H1 (cell line): ENCODE results near the gene ZHX3. TPM values are rescaled to one million over a fixed set of nuclear protein-coding genes. Genes with fewer than 3 reads are reported as not detected.
A peak's percentile ranks its signal among the peaks of the same experiment; 100 is the strongest.

Experiments used
- ASH2L ChIP-seq: fragments of 200-600, 300-600 bp; sonication (generic); IDR thresholded peaks from one replicate; pipeline ENCODE4 v1.7.1; 2017; ENCODE audit warnings: low read length
- EGR1 ChIP-seq: IDR thresholded peaks from 2 replicates; pipeline ENCODE4 v1.6.1; 2011; ENCODE audit warnings: low read depth, low read length, borderline replicate concordance
- EP300 ChIP-seq, 2 experiments: IDR thresholded peaks; 1 replicate in 1 of 2; 2 replicates in 1 of 2; pipeline ENCODE4 v1.6.1; 2011 to 2012; ENCODE audit warnings: low read depth in 2 of 2, low read length in 2 of 2, mild to moderate bottlenecking in 2 of 2, borderline replicate concordance in 1 of 2, inconsistent platforms in 1 of 2, moderate library complexity in 1 of 2
- FOSL1 ChIP-seq: IDR thresholded peaks from 2 replicates; pipeline ENCODE4 v1.6.1; 2011; ENCODE audit warnings: mild to moderate bottlenecking, low read depth, low read length, moderate library complexity; ENCODE audit not compliant: insufficient read depth
- KDM4A ChIP-seq: IDR thresholded peaks from one replicate; pipeline ENCODE4 v1.7.1; 2012; ENCODE audit warnings: low read depth, mild to moderate bottlenecking, moderate library complexity, low read length, inconsistent platforms; ENCODE audit not compliant: severe bottlenecking
- RFX5 ChIP-seq: IDR thresholded peaks from 2 replicates; pipeline ENCODE4 v1.6.1; 2011; ENCODE audit warnings: low read depth, low read length, improper control_type of control experiment, borderline replicate concordance
- SRF ChIP-seq: IDR thresholded peaks from 2 replicates; pipeline ENCODE4 v1.6.1; 2011; ENCODE audit warnings: mild to moderate bottlenecking, low read depth, low read length, moderate library complexity
- polyA plus RNA-seq, 7 experiments: library from polyadenylated mRNA; depleted of rRNA in 3 of 7; stranded (reverse) in 5 of 7; unstranded in 2 of 7; fragments of >200 nt in 5 of 7; fragments of 200-250 nt in 2 of 7; gene quantifications; 1 replicate in 5 of 7; 2 replicates in 1 of 7; 4 replicates in 1 of 7; pipeline versions ENCODE4 v1.2.1 to v1.2.3, GENCODE V29; 2011 to 2013; ENCODE audit warnings: missing spikeins in 2 of 7, mixed read lengths in 2 of 7
- total RNA-seq: library from RNA; stranded (reverse); fragmentation: NEBNext Ultra II Directional; extraction: Animal tissue kit (Norgen Biotek cat#: 25700); gene quantifications from 2 replicates; pipeline ENCODE4 v1.2.1, GENCODE V29; 2021

The ZHX3 gene
- total and polyA plus RNA-seq, 2 of the 8 experiments (the other 6 are each of a cell fraction or from before 2014, with no cell fraction given) = 1.00 to 7.8 TPM

DNA sequence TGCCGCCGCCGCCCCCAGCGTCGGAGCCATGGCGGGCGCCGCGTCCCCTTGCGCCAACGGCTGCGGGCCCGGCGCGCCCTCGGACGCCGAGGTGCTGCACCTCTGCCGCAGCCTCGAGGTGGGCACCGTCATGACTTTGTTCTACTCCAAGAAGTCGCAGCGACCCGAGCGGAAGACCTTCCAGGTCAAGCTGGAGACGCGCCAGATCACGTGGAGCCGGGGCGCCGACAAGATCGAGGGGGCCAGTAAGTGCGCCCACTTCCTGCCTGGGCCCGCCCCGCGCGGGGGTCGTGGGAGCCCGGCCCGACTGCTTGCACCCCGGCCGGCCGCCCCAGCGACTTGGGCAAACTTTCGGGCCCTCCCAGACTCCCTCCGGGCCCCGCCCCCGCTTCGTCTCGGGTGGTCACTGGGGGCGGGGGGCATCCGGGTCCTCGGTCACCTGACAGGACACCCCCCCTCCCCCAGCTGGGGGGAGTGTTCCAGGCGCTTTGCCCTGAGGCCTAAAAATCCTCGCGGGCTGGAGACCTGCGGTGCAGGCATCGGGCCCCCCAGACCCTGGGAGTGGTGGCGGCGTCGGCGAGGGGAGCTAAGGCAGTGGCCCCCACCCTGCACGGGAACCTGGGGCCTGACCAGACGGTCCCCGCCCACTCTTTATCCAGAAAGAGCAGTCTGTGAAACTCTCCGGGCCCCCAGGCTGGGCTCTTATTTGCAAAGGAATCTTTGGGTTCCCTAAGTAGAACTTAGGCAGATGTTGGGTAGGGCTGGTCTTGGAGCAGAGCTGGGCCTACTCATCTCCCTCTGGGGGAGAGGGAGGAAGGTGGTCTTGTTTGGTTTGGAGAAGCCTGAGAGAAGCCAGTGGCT, 179.7 kb downstream of the ZHX3 start (continued):
- TF ChIP-seq SRF = 0 out of 2 replicates have a peak, but pooled peaks have one; percentile 24
- peak in 1 of 2 experiments; percentile 31; a peak in 1 of 3 replicates for TF ChIP-seq EP300 (IDR thresholded peaks at IDR 0.05; ENCODE audit: borderline replicate concordance in 1 of 2, low read depth in 2 of 2, low read length in 2 of 2)
- peak; percentile 25 for TF ChIP-seq KDM4A
- peak; percentile 26 for TF ChIP-seq ASH2L
- TF ChIP-seq EGR1 = peak; percentile 67; the same call in 1 of the 2 replicates
- TF ChIP-seq FOSL1 = no peak
- no peak for TF ChIP-seq RFX5
